Psoas muscle (tissue), 8 donors: ENCODE measurements around the gene NAB2. TPM values are rescaled to one million over a fixed set of nuclear protein-coding genes. Genes with fewer than 3 reads are reported as not detected.

Source experiments
- ATAC-seq, 4 donors: fragments of 200-7000 bp; cut with Tn5 transposase; one replicate each; pipeline ENCODE4 v1.9.1; 2020; ENCODE audit warnings: moderate library complexity in 3 of 4, mild to moderate bottlenecking in 2 of 4
- DNase-seq, 2 donors: peaks; one replicate each; pipeline ENCODE4 v3.0.0-alpha.2; 2020
- H3K27ac ChIP-seq: fragments of 200-600 bp; one replicate; pipeline ENCODE4 v1.8.0; 2022
- H3K27me3 ChIP-seq, 3 donors: fragments of 200-600 bp in 1 of 3; one replicate each; pipeline versions ENCODE4 v1.6.1 to v1.8.0; 2013 to 2022; ENCODE audit warnings: low read length in 2 of 3, mild to moderate bottlenecking in 2 of 3, moderate library complexity in 1 of 3; ENCODE audit not compliant: insufficient read depth in 3 of 3
- H3K36me3 ChIP-seq, 2 donors: fragments of 200-600 bp in 1 of 2; one replicate each; pipeline versions ENCODE4 v1.6.1 to v1.8.0; 2013 to 2022; ENCODE audit warnings: low read depth in 1 of 2, mild to moderate bottlenecking in 1 of 2, moderate library complexity in 1 of 2; ENCODE audit not compliant: insufficient read depth in 1 of 2
- H3K4me1 ChIP-seq: fragments of 200-600 bp; one replicate; pipeline ENCODE4 v1.8.0; 2022
- H3K4me3 ChIP-seq: fragments of 200-600 bp; one replicate; pipeline ENCODE4 v1.8.0; 2022; ENCODE audit warnings: mild to moderate bottlenecking
- H3K9me3 ChIP-seq: fragments of 200-600 bp; one replicate; pipeline ENCODE4 v1.8.0; 2022
- WGBS, 3 donors: extraction: QIAGEN DNeasy Blood & Tissue Kit; methylation state at CpG; one replicate each; pipeline versions ENCODE4 v1.1.6 to v1.1.7; 2013; 5-methylcytosine and 5-hydroxymethylcytosine counted together
- intact Hi-C, 2 donors: fragments of 100-400 bp; cut with DNase I; formaldehyde crosslinking; loops; one replicate each; pipeline versions ENCODE4 v1.11.0 to v1.14.2; 2022
- polyA plus RNA-seq, 3 donors: library from polyadenylated mRNA; stranded (reverse); fragments of 200-250 nt; gene quantifications; one replicate each; pipeline ENCODE4 v1.2.3, GENCODE V29; 2013
- total RNA-seq, 4 donors: library from RNA; stranded (reverse); fragmentation: NEBNext Ultra II Directional in 2 of 4; extraction: Animal tissue kit (Norgen Biotek cat#: 25700) in 2 of 4; gene quantifications; one replicate each; pipeline versions ENCODE4 v1.2.1 to v1.2.4, GENCODE V29; 2021 to 2023
- TF ChIP-seq, protein P1 (sequence below): fragments of 200-600 bp; IDR thresholded peaks from one replicate; pipeline ENCODE4 v1.8.0; 2022; ENCODE audit warnings: antibody characterized with exemption
- donor health status: healthy with polysubstance abuse.
- donor health status: DM: no; HTN: no; CAD: no; lungs with moderate emphysema.
- donor health status: Bipolar disorder and iron deficiency.
- donor health status: healthy.
- donor health status: DM: yes; HTN: yes; CAD: no.
- donor health status: DM: no; HTN: no; CAD: no.
- donor health status: DM: no; HTN: no; CAD: no.
- donor health status: DM: yes; HTN: yes; CAD: no.

Gene NAB2
- total and polyA plus RNA-seq, 7 donors = 5.6 to 114 (median 8.9) TPM

DNA sequence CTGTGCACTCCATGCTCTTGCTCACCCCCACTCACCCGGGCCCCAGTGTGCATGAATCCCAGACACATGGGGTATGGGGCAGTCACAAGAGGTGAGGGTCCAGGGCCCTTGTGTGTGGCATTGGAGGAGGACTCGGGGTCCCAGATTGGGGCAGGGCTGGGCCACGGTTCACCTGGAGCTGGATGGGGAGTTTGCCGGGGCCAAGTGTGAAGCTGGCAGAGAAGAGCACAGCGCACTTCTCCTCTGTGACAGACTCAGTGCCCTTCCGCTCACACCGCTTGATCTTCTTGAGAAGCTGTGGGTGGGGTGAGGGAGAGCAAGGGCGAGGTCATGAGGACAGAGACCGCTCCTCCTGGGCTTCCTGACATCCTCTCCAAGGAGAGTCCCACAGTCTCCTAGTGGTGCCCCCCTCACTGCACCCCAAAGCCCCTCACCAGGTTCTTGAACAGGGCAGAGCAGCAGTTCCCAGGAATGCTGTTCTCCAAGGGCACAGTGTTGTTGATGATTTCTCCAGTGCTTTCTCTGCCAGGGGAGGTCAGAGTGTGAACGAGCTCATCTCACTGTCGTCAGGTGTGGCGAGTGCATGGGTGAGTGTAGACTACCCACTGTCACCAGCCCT, 15.5 kb downstream of the NAB2 start:
- H3K4me3 ChIP-seq = no peak overlapping the region
- peaks cover 0 to 19% of the 10 kb centered on the region in 2 donors for H3K36me3 ChIP-seq
- H3K27ac ChIP-seq = no peak overlapping the region
- TF ChIP-seq, protein P1, sequence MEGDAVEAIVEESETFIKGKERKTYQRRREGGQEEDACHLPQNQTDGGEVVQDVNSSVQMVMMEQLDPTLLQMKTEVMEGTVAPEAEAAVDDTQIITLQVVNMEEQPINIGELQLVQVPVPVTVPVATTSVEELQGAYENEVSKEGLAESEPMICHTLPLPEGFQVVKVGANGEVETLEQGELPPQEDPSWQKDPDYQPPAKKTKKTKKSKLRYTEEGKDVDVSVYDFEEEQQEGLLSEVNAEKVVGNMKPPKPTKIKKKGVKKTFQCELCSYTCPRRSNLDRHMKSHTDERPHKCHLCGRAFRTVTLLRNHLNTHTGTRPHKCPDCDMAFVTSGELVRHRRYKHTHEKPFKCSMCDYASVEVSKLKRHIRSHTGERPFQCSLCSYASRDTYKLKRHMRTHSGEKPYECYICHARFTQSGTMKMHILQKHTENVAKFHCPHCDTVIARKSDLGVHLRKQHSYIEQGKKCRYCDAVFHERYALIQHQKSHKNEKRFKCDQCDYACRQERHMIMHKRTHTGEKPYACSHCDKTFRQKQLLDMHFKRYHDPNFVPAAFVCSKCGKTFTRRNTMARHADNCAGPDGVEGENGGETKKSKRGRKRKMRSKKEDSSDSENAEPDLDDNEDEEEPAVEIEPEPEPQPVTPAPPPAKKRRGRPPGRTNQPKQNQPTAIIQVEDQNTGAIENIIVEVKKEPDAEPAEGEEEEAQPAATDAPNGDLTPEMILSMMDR = no peak
- ATAC-seq = no peak
- no peaks in the 10 kb centered on the region for H3K4me1 ChIP-seq
- intact Hi-C loops = no loop called here
- no peaks in the 10 kb centered on the region for H3K27me3 ChIP-seq
- 94 to 96% (median 95%) methylated on average over 12 of the region's 12 CpGs for WGBS, 3 donors
- no peak for DNase-seq
- no peaks in the 10 kb centered on the region for H3K9me3 ChIP-seq

DNA sequence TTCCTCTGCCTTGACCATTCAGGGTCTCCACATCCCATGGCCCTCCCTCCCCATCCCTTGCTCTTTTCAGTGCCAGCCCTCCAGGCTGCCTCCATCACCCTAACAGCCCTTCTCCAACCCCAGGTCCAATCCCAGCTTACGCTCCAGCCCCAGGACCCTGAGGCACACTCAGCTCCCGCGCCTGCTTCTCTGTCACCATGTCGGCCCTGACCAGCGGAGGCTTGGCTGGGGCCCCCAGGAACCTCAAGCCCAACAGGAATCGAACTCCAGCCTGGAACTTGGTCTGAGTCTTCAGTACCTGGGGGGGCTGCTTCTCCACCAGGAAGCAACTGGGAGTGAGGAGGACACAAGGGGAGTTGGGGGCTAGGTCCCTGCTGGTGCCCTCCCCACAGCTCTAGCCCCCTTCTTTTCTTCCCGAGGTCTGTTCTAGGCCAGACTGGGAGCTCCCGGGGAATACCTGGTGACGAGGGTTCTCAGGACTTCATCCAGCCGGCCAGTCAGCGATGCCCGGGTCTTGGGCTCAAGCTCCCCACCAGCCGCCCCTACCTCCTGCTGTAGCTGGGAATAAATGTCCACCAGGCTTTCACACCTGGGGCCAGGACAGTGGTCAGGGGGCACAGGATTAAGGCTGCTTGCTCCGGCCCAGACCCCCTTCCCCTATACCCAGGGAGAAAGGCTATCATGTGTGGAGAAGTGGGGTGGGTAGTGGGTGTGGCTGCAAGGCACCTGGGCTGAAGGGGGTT, 16.3 kb downstream of the NAB2 start:
- Histone ChIP-seq H3K9me3 (no peaks in the 10 kb centered on the region), H3K4me3 (no peak overlapping the region), H3K36me3 (peaks cover 0 to 12% of the 10 kb centered on the region in 2 donors), H3K27ac (no peak overlapping the region), H3K27me3 (no peaks in the 10 kb centered on the region), H3K4me1 (no peaks in the 10 kb centered on the region)
- ATAC-seq (no peak), DNase-seq (peak in 1 of 2 donors; percentile 49)
- TF ChIP-seq, protein P1 = no peak
- intact Hi-C loops = no loop called here
- WGBS, 3 donors = 91 to 95% (median 95%) methylated on average over 14 of the region's 14 CpGs

DNA sequence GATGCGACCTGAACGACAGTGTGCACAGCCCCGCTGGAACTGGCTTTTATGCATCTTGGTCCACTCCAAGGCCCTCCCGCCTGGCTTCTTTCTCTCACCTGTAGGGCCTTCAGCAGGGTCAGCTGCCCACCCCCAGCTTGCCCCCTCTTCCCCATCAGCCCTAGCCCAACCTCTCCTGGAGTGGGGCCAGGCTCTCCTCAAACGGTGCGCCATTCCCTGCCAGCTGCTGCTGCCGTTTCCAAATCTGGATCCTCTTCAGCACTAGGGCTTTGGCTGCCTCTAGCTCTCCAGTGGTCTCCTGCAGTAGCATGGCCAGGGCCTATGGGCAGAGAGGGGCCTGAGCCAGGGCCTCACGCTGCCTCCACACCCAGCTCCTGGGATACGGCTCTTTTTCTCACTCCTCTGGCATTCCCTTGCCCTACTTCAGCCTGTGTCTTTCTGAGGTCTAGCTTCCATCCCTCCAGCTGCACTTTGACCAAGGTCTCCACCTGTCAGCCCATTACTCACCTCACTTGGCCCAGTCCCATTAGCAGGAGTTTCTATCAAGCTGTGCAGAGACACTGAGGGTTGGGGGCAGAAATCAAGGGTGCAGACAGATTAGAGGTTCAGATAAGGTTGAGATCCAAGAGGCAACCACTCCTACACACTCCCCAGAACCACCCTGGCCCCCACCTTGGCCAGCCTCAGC, 17.3 kb downstream of the NAB2 start:
- TF ChIP-seq, protein P1 = no peak
- intact Hi-C loops = no loop called here

GRCh38 chr12:57107456-57108155, 18.7 kb downstream of the NAB2 start:
- TF ChIP-seq, protein P1 = no peak
- no peaks in the 10 kb centered on the region for H3K9me3 ChIP-seq
- no peak for ATAC-seq
- no peaks in the 10 kb centered on the region for H3K27me3 ChIP-seq
- H3K4me3 ChIP-seq = no peak overlapping the region
- WGBS, 3 donors = 74 to 78% (median 75%) methylated on average over 7 of the region's 7 CpGs
- H3K36me3 ChIP-seq = peaks cover 0 to 11% of the 10 kb centered on the region in 2 donors
- peak in 1 of 2 donors; percentile 30 for DNase-seq
- intact Hi-C loops = no loop called here
- H3K27ac ChIP-seq = no peak overlapping the region
- peaks cover 8% of the 10 kb centered on the region for H3K4me1 ChIP-seq

More for the DNA sequence above, 17.3 kb downstream of the NAB2 start:
- DNase-seq (no peak), ATAC-seq (no peak)
- Histone ChIP-seq H3K27ac (no peak overlapping the region), H3K9me3 (no peaks in the 10 kb centered on the region), H3K4me3 (no peak overlapping the region), H3K27me3 (no peaks in the 10 kb centered on the region), H3K4me1 (no peaks in the 10 kb centered on the region), H3K36me3 (peaks cover 0 to 11% of the 10 kb centered on the region in 2 donors)
- WGBS, 3 donors = 57 to 66% (median 61%) methylated on average over 9 of the region's 9 CpGs
